Esophagus squamous epithelium (tissue), 5 donors: ENCODE results near the gene SUMO3. TPM values are rescaled to one million over a fixed set of nuclear protein-coding genes. Genes with fewer than 3 reads are reported as not detected.

Experiments used
- DNase-seq: peaks from one replicate; lab custom pipeline; 2025; lab: John Stamatoyannopoulos, UW
- H3K27ac ChIP-seq, 4 donors: fragments of 200-600 bp; sonication (generic); one replicate each; pipeline ENCODE4 v1.5.1; 2016 to 2019; ENCODE audit warnings: mild to moderate bottlenecking in 1 of 4
- H3K27me3 ChIP-seq, 4 donors: fragments of 200-600 bp; sonication (generic); 1 replicate in 3 of 4; 2 replicates in 1 of 4; pipeline versions ENCODE4 v1.5.1 to v1.6.0; 2017 to 2021; ENCODE audit warnings: antibody characterized with exemption in 1 of 4
- H3K36me3 ChIP-seq, 3 donors: fragments of 200-600 bp; sonication (generic); one replicate each; pipeline ENCODE4 v1.5.1; 2016 to 2019
- H3K4me1 ChIP-seq, 3 donors: fragments of 200-600 bp; sonication (generic); one replicate each; pipeline ENCODE4 v1.5.1; 2017 to 2019
- H3K4me3 ChIP-seq, 4 donors: fragments of 200-600 bp; sonication (generic); 1 replicate in 3 of 4; 2 replicates in 1 of 4; pipeline ENCODE4 v1.5.1; 2016 to 2019; ENCODE audit warnings: mild to moderate bottlenecking in 2 of 4, moderate library complexity in 1 of 4
- H3K9me3 ChIP-seq, 3 donors: fragments of 200-600 bp; sonication (generic); one replicate each; pipeline ENCODE4 v1.5.1; 2016 to 2019
- CTCF ChIP-seq, 6 experiments: fragments of 450-650 bp in 4 of 6; fragments of 200-600 bp in 2 of 6; sonication (generic) in 2 of 6; IDR thresholded peaks; one replicate each; pipeline ENCODE4 v1.5.1; 2016 to 2019; ENCODE audit warnings: antibody characterized with exemption in 6 of 6, mild to moderate bottlenecking in 4 of 6, moderate library complexity in 4 of 6
- POLR2A ChIP-seq, 4 donors: fragments of 450-650 bp; IDR thresholded peaks; one replicate each; pipeline ENCODE4 v1.6.1; 2017; ENCODE audit warnings: antibody characterized with exemption in 4 of 4, mild to moderate bottlenecking in 4 of 4, moderate library complexity in 3 of 4
- WGBS, 2 donors: methylation state at CpG; one replicate each; pipeline ENCODE4 v1.1.5; 2018; 5-methylcytosine and 5-hydroxymethylcytosine counted together
- intact Hi-C: fragments of 100-400 bp; cut with DNase I; formaldehyde crosslinking; loops from one replicate; pipeline ENCODE4 v1.15.0; 2022
- total RNA-seq, 4 donors: library from RNA; depleted of rRNA; stranded (reverse); fragments of >200 nt; gene quantifications; one replicate each; pipeline ENCODE4 v1.1.0, GENCODE V29; 2016
- donor health status: DM: yes; HTN: yes; CAD: no.

SUMO3 gene
- total RNA-seq, 4 donors from 2014 or later: 22.9 to 55.0 (median 46.5) TPM

- no peak for DNase-seq
- Histone ChIP-seq H3K36me3 (peaks cover 13 to 82% (median 20%) of the 10 kb centered on the region in 3 donors), H3K27ac (no peak overlapping the region), H3K4me1 (peaks cover 15 to 48% (median 20%) of the 10 kb centered on the region in 3 donors), H3K4me3 (no peak overlapping the region), H3K27me3 (no peaks in the 10 kb centered on the region), H3K9me3 (no peaks in the 10 kb centered on the region)
- intact Hi-C loops: no loop called here
- TF ChIP-seq POLR2A (IDR thresholded peaks at IDR 0.05): no peak
- no peak for TF ChIP-seq CTCF (IDR thresholded peaks at IDR 0.05)
- WGBS, 2 donors: 89 to 94% methylated on average over 5 of the region's 25 CpGs
Observed at GRCh38 chr21:44862869-44863685, 45.2 kb upstream of the SUMO3 start.

GRCh38 chr21:44858791-44859190 lies 40.9 kb upstream of the SUMO3 start:
- no peaks in the 10 kb centered on the region for H3K27me3 ChIP-seq
- H3K4me1 ChIP-seq: peaks cover 11 to 30% (median 11%) of the 10 kb centered on the region in 3 donors
- H3K9me3 ChIP-seq: no peaks in the 10 kb centered on the region
- H3K27ac ChIP-seq: peak overlapping the region in 1 of 4 donors; percentile 34
- whole genome bisulfite sequencing, 2 donors: 48 to 68% methylated on average over 3 to 4 of the region's 10 CpGs
- no peak overlapping the region for H3K4me3 ChIP-seq
- no peak for TF ChIP-seq POLR2A (IDR thresholded peaks at IDR 0.05)
- no peak for TF ChIP-seq CTCF (IDR thresholded peaks at IDR 0.05)
- peaks cover 13 to 100% (median 20%) of the 10 kb centered on the region in 3 donors for H3K36me3 ChIP-seq
- DNase-seq: no peak
- intact Hi-C loops: no loop called here

- Histone ChIP-seq H3K4me3 (no peak overlapping the region), H3K27me3 (no peaks in the 10 kb centered on the region), H3K36me3 (peaks cover 13 to 100% (median 21%) of the 10 kb centered on the region in 3 donors), H3K9me3 (no peaks in the 10 kb centered on the region), H3K4me1 (peaks cover 11 to 30% (median 11%) of the 10 kb centered on the region in 3 donors), H3K27ac (peak overlapping the region in 2 of 4 donors; percentile 32 to 34)
- no peak for TF ChIP-seq CTCF (IDR thresholded peaks at IDR 0.05)
- no peak for TF ChIP-seq POLR2A (IDR thresholded peaks at IDR 0.05)
- 48 to 63% methylated on average over 12 to 14 of the region's 15 CpGs for WGBS, 2 donors
- intact Hi-C loops: no loop called here
- DNase-seq: no peak
Observed at GRCh38 chr21:44858291-44858690, 40.4 kb upstream of the SUMO3 start.

- 75 to 92% methylated on average over 5 to 16 of the region's 16 CpGs for WGBS, 2 donors
- intact Hi-C loops: no loop called here
- no peak for DNase-seq
- H3K27ac ChIP-seq: no peak overlapping the region
- no peak overlapping the region for H3K4me3 ChIP-seq
- peaks cover 13 to 99% (median 21%) of the 10 kb centered on the region in 3 donors for H3K36me3 ChIP-seq
- no peak for TF ChIP-seq POLR2A (IDR thresholded peaks at IDR 0.05)
- TF ChIP-seq CTCF (IDR thresholded peaks at IDR 0.05): no peak
- H3K27me3 ChIP-seq: no peaks in the 10 kb centered on the region
- H3K9me3 ChIP-seq: no peaks in the 10 kb centered on the region
- H3K4me1 ChIP-seq: peaks cover 11 to 27% (median 11%) of the 10 kb centered on the region in 3 donors
Observed at GRCh38 chr21:44857127-44857892, 39.4 kb upstream of the SUMO3 start.
